A673 (cell line): ENCODE measurements around the gene GPR156.

Source experiments
- CTCF ChIP-seq: fragments of 300-800, 200-600 bp; sonication (generic); conservative IDR thresholded peaks from 2 replicates; pipeline ENCODE4 v1.5.1; 2017; ENCODE audit warnings: low read depth, mild to moderate bottlenecking, antibody characterized with exemption, low read length, moderate library complexity, mixed read lengths
- EZH2 ChIP-seq: fragments of 200-600 bp; sonication (generic); IDR thresholded peaks from 2 replicates; pipeline ENCODE4 v1.6.1; 2017; ENCODE audit warnings: borderline replicate concordance, low read depth, mild to moderate bottlenecking, mixed read lengths, antibody characterized with exemption, low read length; ENCODE audit not compliant: poor library complexity, severe bottlenecking

GRCh38 chr3:120193554-120193953, 91.5 kb downstream of the GPR156 start:
- TF ChIP-seq CTCF: no peak
- TF ChIP-seq EZH2: no peak
